BE2C (cell line): Measurements from ENCODE around the gene SFT2D1.
"Not testable (repeated sequence)": the region's sequence is repeated elsewhere in the genome, so short reads cannot be mapped to it uniquely, and the experiment has no call there.

ENCODE experiments used
- DNase-seq: peaks from one replicate; pipeline ENCODE4 v3.0.0-alpha.2; 2020
- H3K27me3 ChIP-seq: fragments of 250-450 bp; sonication (Bioruptor Pico); 2 replicates; pipeline ENCODE4 v1.5.1; 2020; ENCODE audit warnings: mild to moderate bottlenecking
- H3K36me3 ChIP-seq: fragments of 250-450 bp; sonication (Bioruptor Pico); 2 replicates; pipeline ENCODE4 v1.5.1; 2020; ENCODE audit warnings: mild to moderate bottlenecking
- H3K4me1 ChIP-seq: fragments of 250-450 bp; sonication (Bioruptor Pico); 2 replicates; pipeline ENCODE4 v1.5.1; 2020
- H3K4me3 ChIP-seq: 2 replicates; pipeline ENCODE4 v1.5.1; 2011; ENCODE audit warnings: low read depth, low read length
- H3K9me3 ChIP-seq: fragments of 250-450 bp; sonication (Bioruptor Pico); 2 replicates; pipeline ENCODE4 v1.5.1; 2020
- TF ChIP-seq, protein P1 (sequence below): IDR thresholded peaks from 2 replicates; pipeline ENCODE4 v1.5.1; 2012; ENCODE audit warnings: mild to moderate bottlenecking, low read depth, low read length

SFT2D1 gene

DNA sequence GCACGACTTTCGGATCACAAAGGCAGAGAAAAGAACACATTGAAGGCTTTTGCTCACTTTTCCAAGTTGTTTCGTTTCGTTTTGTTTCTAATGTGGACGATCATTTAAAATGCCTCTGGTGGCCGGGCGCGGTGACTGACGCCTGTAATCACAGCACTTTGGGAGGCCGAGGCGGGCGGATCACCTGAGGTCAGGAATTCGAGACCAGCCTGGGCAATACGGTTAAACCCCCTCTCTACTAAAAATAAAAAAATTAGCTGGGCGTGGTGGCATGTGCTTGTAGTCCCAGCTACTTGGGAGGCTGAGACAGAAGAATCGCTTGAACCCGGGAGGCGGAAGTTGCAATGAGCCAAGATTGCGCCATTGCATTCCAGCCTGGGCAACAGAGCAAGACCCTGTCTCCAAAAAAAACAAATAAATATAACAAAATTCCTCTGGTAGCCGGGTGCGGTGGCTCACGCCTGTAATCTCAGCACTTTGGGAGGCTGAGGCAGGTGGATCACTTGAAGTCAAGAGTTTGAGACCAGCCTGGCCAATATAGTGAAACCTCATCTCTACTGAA lies 41.5 kb upstream of the SFT2D1 start:
- H3K4me3 ChIP-seq, result peak overlapping the region; percentile 78
- H3K27me3 ChIP-seq, H3K4me1 ChIP-seq, H3K36me3 ChIP-seq, H3K9me3 ChIP-seq: not testable (repeated sequence)
- TF ChIP-seq, protein P1, sequence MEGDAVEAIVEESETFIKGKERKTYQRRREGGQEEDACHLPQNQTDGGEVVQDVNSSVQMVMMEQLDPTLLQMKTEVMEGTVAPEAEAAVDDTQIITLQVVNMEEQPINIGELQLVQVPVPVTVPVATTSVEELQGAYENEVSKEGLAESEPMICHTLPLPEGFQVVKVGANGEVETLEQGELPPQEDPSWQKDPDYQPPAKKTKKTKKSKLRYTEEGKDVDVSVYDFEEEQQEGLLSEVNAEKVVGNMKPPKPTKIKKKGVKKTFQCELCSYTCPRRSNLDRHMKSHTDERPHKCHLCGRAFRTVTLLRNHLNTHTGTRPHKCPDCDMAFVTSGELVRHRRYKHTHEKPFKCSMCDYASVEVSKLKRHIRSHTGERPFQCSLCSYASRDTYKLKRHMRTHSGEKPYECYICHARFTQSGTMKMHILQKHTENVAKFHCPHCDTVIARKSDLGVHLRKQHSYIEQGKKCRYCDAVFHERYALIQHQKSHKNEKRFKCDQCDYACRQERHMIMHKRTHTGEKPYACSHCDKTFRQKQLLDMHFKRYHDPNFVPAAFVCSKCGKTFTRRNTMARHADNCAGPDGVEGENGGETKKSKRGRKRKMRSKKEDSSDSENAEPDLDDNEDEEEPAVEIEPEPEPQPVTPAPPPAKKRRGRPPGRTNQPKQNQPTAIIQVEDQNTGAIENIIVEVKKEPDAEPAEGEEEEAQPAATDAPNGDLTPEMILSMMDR, result 0 out of 2 replicates have a peak, but pooled peaks have one; percentile 12
- DNase-seq, result peak; percentile 48

DNA sequence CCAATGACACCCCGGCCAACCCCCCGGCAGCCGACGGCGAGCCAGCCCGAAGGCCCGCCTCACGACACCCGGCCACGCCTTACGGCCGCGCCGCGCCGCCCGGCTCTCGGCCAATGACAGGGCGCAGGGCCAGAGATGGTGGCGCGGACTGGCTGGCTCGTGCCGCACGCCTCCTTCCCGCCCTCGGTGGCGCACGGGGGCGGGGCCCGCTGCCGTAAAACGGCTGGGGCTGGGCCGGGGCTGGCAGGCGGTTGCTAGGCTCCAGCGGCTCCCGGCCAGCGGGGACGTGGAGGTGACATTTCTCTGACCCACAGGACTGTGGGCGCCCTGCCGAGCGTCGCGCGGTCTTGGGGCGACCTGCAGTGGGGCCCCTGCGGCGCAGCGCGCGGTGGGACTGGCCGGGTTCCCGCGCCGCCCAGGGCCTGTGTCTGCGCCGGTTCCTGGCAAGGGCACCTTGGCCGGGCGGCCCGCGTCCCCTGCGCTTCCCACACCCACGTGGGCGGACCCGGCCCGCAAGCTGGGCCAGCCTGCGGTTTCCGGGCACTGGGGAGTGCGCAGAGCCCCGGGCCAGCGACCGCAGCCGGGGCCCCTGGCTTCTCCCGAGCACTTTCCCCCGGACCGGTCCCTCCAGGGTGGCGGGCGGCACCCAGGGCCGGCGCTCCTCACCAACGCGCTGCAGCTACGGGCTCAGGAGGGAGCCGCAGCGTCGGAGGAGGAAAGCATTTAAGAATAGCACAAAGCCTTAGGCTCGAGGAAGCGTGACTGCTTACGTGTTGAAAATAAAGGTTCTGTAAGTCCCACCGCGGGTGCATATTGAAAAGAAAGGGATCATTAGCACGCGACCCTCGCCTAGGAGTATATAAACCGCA lies 40.8 kb upstream of the SFT2D1 start, which contains the start of gene MPC1:
Gene MPC1, minus strand, starts transcription at position 8 of the 869 bp plus-strand sequence. CDS start 64 bp downstream, outside the sequence.
- TF ChIP-seq, protein P1, result no peak

DNA sequence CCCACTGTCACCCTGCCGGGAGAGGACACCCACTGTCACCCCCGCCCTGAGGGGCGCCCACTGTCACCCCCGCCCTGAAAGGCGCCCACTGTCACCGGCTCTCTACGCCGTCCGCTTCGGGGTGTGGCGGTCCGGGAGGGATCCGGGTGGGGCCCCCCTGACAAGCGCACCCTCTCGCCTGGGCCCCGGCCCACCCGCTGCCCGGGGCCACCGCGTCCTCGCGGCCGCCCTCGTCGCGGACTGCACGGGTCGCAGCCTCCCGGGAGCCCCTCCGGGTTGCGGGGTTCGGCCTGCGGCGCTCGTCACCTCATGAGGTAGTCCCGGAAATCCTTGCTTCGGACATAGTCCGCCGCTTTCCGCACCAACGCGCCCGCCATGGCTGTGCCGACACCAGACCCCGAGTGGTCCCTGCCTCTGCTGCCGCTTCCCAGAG lies 40.2 kb upstream of the SFT2D1 start:
- Histone ChIP-seq H3K4me3 (peak overlapping the region; percentile 89), H3K36me3 (no peaks in the 10 kb centered on the region), H3K4me1 (no peaks in the 10 kb centered on the region), H3K9me3 (no peaks in the 10 kb centered on the region), H3K27me3 (no peaks in the 10 kb centered on the region)
- TF ChIP-seq, protein P1, result no peak
- DNase-seq, result no peak

More for the DNA sequence above, 40.8 kb upstream of the SFT2D1 start, which contains the start of gene MPC1:
- Histone ChIP-seq H3K36me3 (no peaks in the 10 kb centered on the region), H3K4me3 (peak within 1 kb of the TSS; percentile 89), H3K4me1 (no peaks in the 10 kb centered on the region), H3K27me3 (no peaks in the 10 kb centered on the region), H3K9me3 (no peaks in the 10 kb centered on the region)
- DNase-seq, result peak; percentile 98

DNA sequence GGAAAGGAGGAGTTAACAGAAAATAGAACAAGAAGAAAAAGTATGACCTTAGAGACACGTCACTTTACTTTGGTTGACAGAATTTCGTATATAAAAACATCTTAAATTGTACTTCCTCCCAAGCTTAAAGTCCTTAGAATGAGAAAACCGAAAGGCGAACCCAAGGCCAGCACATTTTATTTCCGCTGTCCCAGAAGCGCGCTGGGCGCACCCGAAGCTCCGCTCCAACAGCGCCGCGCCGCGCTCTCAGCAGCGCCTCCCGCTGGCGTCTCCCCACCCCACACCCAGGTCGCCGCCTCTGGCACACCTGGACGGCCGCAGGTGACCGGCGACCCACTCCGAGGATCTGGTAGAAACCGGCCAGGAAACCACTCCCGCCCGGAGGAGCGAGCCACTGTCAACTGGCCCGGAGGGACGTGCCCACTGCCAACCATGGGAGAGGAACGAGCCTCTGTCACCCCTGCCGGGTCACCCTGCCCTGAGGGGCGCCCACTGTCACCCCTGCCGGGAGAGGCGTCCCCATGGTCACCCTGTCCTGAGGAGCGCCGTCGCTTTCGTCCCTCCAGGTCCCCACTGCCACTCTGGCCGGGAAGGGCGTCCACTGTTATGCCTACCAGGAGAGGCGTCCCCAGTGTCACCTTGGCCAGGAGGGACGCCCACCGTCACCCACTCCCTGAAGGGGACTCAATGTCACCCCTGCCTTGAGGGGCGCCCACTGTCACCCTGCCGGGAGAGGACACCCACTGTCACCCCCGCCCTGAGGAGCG lies 39.6 kb upstream of the SFT2D1 start:
- no peaks in the 10 kb centered on the region for H3K9me3 ChIP-seq
- H3K27me3 ChIP-seq, result no peaks in the 10 kb centered on the region
- DNase-seq, result peak; percentile 69
- no peaks in the 10 kb centered on the region for H3K36me3 ChIP-seq
- TF ChIP-seq, protein P1, result peak; percentile 75
- no peaks in the 10 kb centered on the region for H3K4me1 ChIP-seq
- peak overlapping the region; percentile 89 for H3K4me3 ChIP-seq

DNA sequence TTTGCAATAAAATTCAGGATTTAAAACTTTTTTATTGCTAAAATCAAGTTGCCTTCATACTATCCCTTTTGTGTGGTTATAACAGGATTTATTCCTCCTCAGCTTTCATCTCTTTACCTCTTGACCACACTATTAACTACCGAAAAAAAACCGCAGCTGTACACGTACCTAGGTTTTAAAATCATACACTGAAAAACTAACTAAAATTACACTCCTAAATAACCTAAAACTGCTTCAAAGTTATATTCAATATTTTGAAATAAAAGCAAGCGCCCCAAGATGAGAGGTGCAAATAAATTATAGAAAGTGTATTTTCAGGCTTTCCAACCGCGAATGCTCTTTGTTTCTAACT lies 39.0 kb upstream of the SFT2D1 start:
- Histone ChIP-seq H3K27me3 (no peaks in the 10 kb centered on the region), H3K9me3 (no peaks in the 10 kb centered on the region), H3K36me3 (no peaks in the 10 kb centered on the region), H3K4me1 (no peaks in the 10 kb centered on the region), H3K4me3 (peak overlapping the region; percentile 89)
- TF ChIP-seq, protein P1, result no peak
- no peak for DNase-seq
